Gastroesophageal sphincter (tissue), 3 donors: ENCODE results near the gene EXOSC7.

ENCODE experiments used
- CTCF ChIP-seq, 4 experiments: fragments of 200-600 bp in 2 of 4; fragments of 450-650 bp in 2 of 4; sonication (generic) in 1 of 4; IDR thresholded peaks; one replicate each; pipeline ENCODE4 v1.5.1; 2017 to 2019; ENCODE audit warnings: antibody characterized with exemption in 4 of 4, mild to moderate bottlenecking in 2 of 4, moderate library complexity in 2 of 4
- POLR2A ChIP-seq, 2 donors: fragments of 450-650 bp; IDR thresholded peaks; one replicate each; pipeline ENCODE4 v1.6.1; 2017; ENCODE audit warnings: antibody characterized with exemption in 2 of 2, mild to moderate bottlenecking in 2 of 2, moderate library complexity in 1 of 2
- POLR2AphosphoS5 ChIP-seq: sonication (generic); formaldehyde crosslinking; IDR thresholded peaks from one replicate; pipeline ENCODE4 v1.6.1; 2017; ENCODE audit warnings: antibody characterized with exemption

GRCh38 chr3:45001738-45002137 is 25.7 kb downstream of the EXOSC7 start:
- TF ChIP-seq POLR2A (IDR thresholded peaks at IDR 0.05) (no peak), POLR2AphosphoS5 (no peak), CTCF (IDR thresholded peaks at IDR 0.05) (no peak)
